ENCODE results near the gene ADAMTS2.

GRCh38 chr5:179192891-179193470 is 152.3 kb downstream of the ADAMTS2 start:
- TF ChIP-seq ELK1 (IDR thresholded peaks at IDR 0.05; ENCODE audit: borderline replicate concordance, low read depth, low read length) (no peak), POLR2A (IDR thresholded peaks at IDR 0.05; ENCODE audit: low read depth, low read length) (no peak), RAD21 (IDR thresholded peaks at IDR 0.05; ENCODE audit: low read length) (no peak), CTCF (conservative IDR thresholded peaks at IDR 0.05; ENCODE audit: low read depth, low read length) (no peak), CHD1 (IDR thresholded peaks at IDR 0.05; ENCODE audit: low read depth, low read length) (no peak), SMC3 (IDR thresholded peaks at IDR 0.05; ENCODE audit: low read depth, low read length) (no peak)
